DOHH2 (cell line): Measurements from ENCODE around the gene FMR1.

Experiments
- CTCF ChIP-seq: fragments of 200-600 bp; sonication (generic); IDR thresholded peaks from one replicate; pipeline ENCODE4 v1.5.1; 2014; ENCODE audit warnings: antibody characterized with exemption, mild to moderate bottlenecking, low read depth, low read length; ENCODE audit not compliant: poor library complexity, severe bottlenecking
- EZH2phosphoT487 ChIP-seq: fragments of 200-600 bp; sonication (generic); IDR thresholded peaks from 2 replicates; pipeline ENCODE4 v1.6.1; 2017; ENCODE audit warnings: borderline replicate concordance, mild to moderate bottlenecking, antibody characterized with exemption, low read length, moderate library complexity, mixed read lengths

GRCh38 chrX:147957291-147957690 is 45.6 kb downstream of the FMR1 start:
- TF ChIP-seq CTCF (no peak), EZH2phosphoT487 (no peak)
